GM23338 (cell line): ENCODE data around the gene RAD51C. TPM values are rescaled to one million over a fixed set of nuclear protein-coding genes. Genes with fewer than 3 reads are reported as not detected.

Source experiments
- ATAC-seq: fragments of 200-7000 bp; cut with Tn5 transposase; 3 replicates; pipeline ENCODE4 v1.9.1; 2020
- DNase-seq: peaks from one replicate; pipeline ENCODE4 v3.0.0-alpha.2; 2015; ENCODE audit warnings: low spot score
- H2AFZ ChIP-seq: fragments of 200-600 bp; sonication (generic); 2 replicates; pipeline ENCODE4 v1.8.0; 2016; ENCODE audit warnings: antibody characterized with exemption, mild to moderate bottlenecking, moderate library complexity
- H3F3A ChIP-seq: fragments of 200-600 bp; sonication (generic); replicated peaks from 2 replicates; pipeline ENCODE4 v1.8.0; 2017; ENCODE audit warnings: antibody characterized with exemption, mixed run types, low read depth
- H3K27ac ChIP-seq: fragments of 200-600 bp; sonication (generic); 2 replicates; pipeline ENCODE4 v1.6.1; 2016; ENCODE audit warnings: low read depth
- H3K27me3 ChIP-seq: fragments of 200-600 bp; sonication (generic); 2 replicates; pipeline ENCODE4 v1.8.0; 2016; ENCODE audit warnings: mild to moderate bottlenecking, mixed run types, moderate library complexity; ENCODE audit not compliant: insufficient read depth
- H3K36me3 ChIP-seq: fragments of 200-600 bp; sonication (generic); 2 replicates; pipeline ENCODE4 v1.8.0; 2016; ENCODE audit warnings: mild to moderate bottlenecking; ENCODE audit not compliant: insufficient read depth
- H3K4me1 ChIP-seq: fragments of 200-600 bp; sonication (generic); 2 replicates; pipeline ENCODE4 v1.8.0; 2016; ENCODE audit warnings: mild to moderate bottlenecking, moderate library complexity; ENCODE audit not compliant: insufficient read depth
- H3K4me2 ChIP-seq: fragments of 200-600 bp; sonication (generic); 2 replicates; pipeline ENCODE4 v1.7.1; 2017; ENCODE audit warnings: mixed run types
- H3K4me3 ChIP-seq: fragments of 200-600 bp; sonication (generic); 2 replicates; pipeline ENCODE4 v1.6.1; 2016; ENCODE audit warnings: mixed run types
- H3K79me2 ChIP-seq: fragments of 200-600 bp; sonication (generic); replicated peaks from 2 replicates; pipeline ENCODE4 v1.8.0; 2017; ENCODE audit warnings: mild to moderate bottlenecking; ENCODE audit not compliant: insufficient read depth
- H3K9me2 ChIP-seq: fragments of 200-600 bp; sonication (generic); 2 replicates; pipeline ENCODE4 v1.8.0; 2017; ENCODE audit not compliant: insufficient read depth
- H4K20me1 ChIP-seq: fragments of 200-600 bp; sonication (generic); replicated peaks from 2 replicates; pipeline ENCODE4 v1.8.0; 2017; ENCODE audit warnings: mild to moderate bottlenecking; ENCODE audit not compliant: insufficient read depth
- H3K27ac Mint-ChIP-seq: 2 replicates; pipeline ENCODE4 v1.8.0; 2020; ENCODE audit warnings: inconsistent platforms, mild to moderate bottlenecking, moderate library complexity, mixed read lengths
- H3K27me3 Mint-ChIP-seq: 3 replicates; pipeline ENCODE4 v1.8.0; 2022; ENCODE audit warnings: low read depth, mild to moderate bottlenecking, moderate library complexity, mixed read lengths, inconsistent platforms; ENCODE audit not compliant: insufficient read depth, poor library complexity
- H3K36me3 Mint-ChIP-seq: 3 replicates; pipeline ENCODE4 v1.8.0; 2021; ENCODE audit warnings: low read depth, mild to moderate bottlenecking, inconsistent platforms, moderate library complexity, mixed read lengths
- H3K4me1 Mint-ChIP-seq: 3 replicates; pipeline ENCODE4 v1.8.0; 2020; ENCODE audit warnings: mild to moderate bottlenecking, inconsistent platforms, mixed read lengths
- H3K4me3 Mint-ChIP-seq: 3 replicates; pipeline ENCODE4 v1.8.0; 2021; ENCODE audit warnings: moderate library complexity, mild to moderate bottlenecking, inconsistent platforms, mixed read lengths
- H3K9me3 Mint-ChIP-seq: 3 replicates; pipeline ENCODE4 v1.8.0; 2020; ENCODE audit warnings: moderate library complexity, mild to moderate bottlenecking, inconsistent platforms, mixed read lengths
- CREB1 ChIP-seq: fragments of 250-450 bp; sonication (Bioruptor Pico); IDR thresholded peaks from 2 replicates; pipeline ENCODE4 v1.5.0; 2020; ENCODE audit warnings: low read depth, mild to moderate bottlenecking, moderate library complexity
- EZH2 ChIP-seq: fragments of 200-600 bp; sonication (generic); IDR thresholded peaks from one replicate; pipeline ENCODE4 v1.8.0; 2017; ENCODE audit warnings: antibody characterized with exemption, mild to moderate bottlenecking, low read depth; ENCODE audit not compliant: unreplicated experiment
- EZH2phosphoT487 ChIP-seq: fragments of 200-600 bp; sonication (generic); IDR thresholded peaks from one replicate; pipeline ENCODE4 v1.8.1; 2018; ENCODE audit warnings: antibody characterized with exemption; ENCODE audit not compliant: unreplicated experiment
- JUNB ChIP-seq: IDR thresholded peaks from one replicate; pipeline ENCODE4 v1.6.1; 2016; ENCODE audit warnings: antibody characterized with exemption; ENCODE audit not compliant: unreplicated experiment
- NANOG ChIP-seq: IDR thresholded peaks from 2 replicates; pipeline ENCODE4 v1.6.1; 2016; ENCODE audit warnings: antibody characterized with exemption, borderline replicate concordance
- POLR2AphosphoS5 ChIP-seq: IDR thresholded peaks from 2 replicates; pipeline ENCODE4 v1.6.1; 2016; ENCODE audit warnings: antibody characterized with exemption, low read depth
- REST ChIP-seq: IDR thresholded peaks from one replicate; pipeline ENCODE4 v1.6.1; 2018; ENCODE audit warnings: antibody characterized with exemption; ENCODE audit not compliant: unreplicated experiment
- STAT1 ChIP-seq: IDR thresholded peaks from one replicate; pipeline ENCODE4 v1.6.1; 2016; ENCODE audit warnings: antibody characterized with exemption; ENCODE audit not compliant: unreplicated experiment
- ZNF114 ChIP-seq: fragments of 250-450 bp; sonication (Bioruptor Pico); IDR thresholded peaks from 2 replicates; pipeline ENCODE4 v1.5.0; 2020; ENCODE audit warnings: mild to moderate bottlenecking, moderate library complexity
- ZNF331 ChIP-seq: fragments of 250-450 bp; sonication (Bioruptor Pico); IDR thresholded peaks from 2 replicates; pipeline ENCODE4 v1.5.0; 2020; ENCODE audit warnings: low read depth, mild to moderate bottlenecking, moderate library complexity
- ZNF462 ChIP-seq: fragments of 250-450 bp; sonication (Bioruptor Pico); IDR thresholded peaks from 2 replicates; pipeline ENCODE4 v1.5.0; 2020; ENCODE audit warnings: mild to moderate bottlenecking, moderate library complexity
- polyA plus RNA-seq: library from polyadenylated mRNA; unstranded; fragments of >200 nt; fragmentation: Nextera tagmentation; extraction: Ambion mirVana; gene quantifications from 2 replicates; pipeline ENCODE4 v1.2.1, GENCODE V29; 2016
- total RNA-seq: library from RNA; depleted of rRNA; stranded (reverse); fragments of >200 nt; shearing (Covaris generic); gene quantifications from 2 replicates; pipeline ENCODE4 v1.2.3, GENCODE V29; 2014
- TF ChIP-seq, protein P1 (sequence below), 2 experiments: fragments of 200-600 bp in 1 of 2; sonication (generic) in 1 of 2; conservative IDR thresholded peaks; 2 replicates each; pipeline versions ENCODE4 v1.5.1 to v1.6.1; 2016 to 2017; ENCODE audit warnings: antibody characterized with exemption in 2 of 2, low read depth in 2 of 2, mild to moderate bottlenecking in 2 of 2, moderate library complexity in 1 of 2
- TF ChIP-seq, protein P2 (sequence below): IDR thresholded peaks from 2 replicates; pipeline ENCODE4 v1.6.1; 2016; ENCODE audit warnings: antibody characterized with exemption

The RAD51C gene
- total and polyA plus RNA-seq, 2 experiments from 2014 or later, result 9.3 to 33.6 TPM

- no peaks in the 10 kb centered on the region for H3K4me1 Mint-ChIP-seq
- no peak overlapping the region for H3K4me3 Mint-ChIP-seq
- Histone ChIP-seq H3K36me3 (no peaks in the 10 kb centered on the region), H3K4me3 (no peak overlapping the region), H3K27me3 (no peaks in the 10 kb centered on the region), H3K4me2 (no peak overlapping the region), H3K27ac (no peak overlapping the region), H3K79me2 (no peaks in the 10 kb centered on the region), H3K4me1 (no peaks in the 10 kb centered on the region), H2AFZ (no peak overlapping the region), H4K20me1 (no peaks in the 10 kb centered on the region), H3K9me2 (no peaks in the 10 kb centered on the region), H3F3A (no peaks in the 10 kb centered on the region)
- TF ChIP-seq ZNF331 (CRISPR knock-in tag), result no peak
- TF ChIP-seq, protein P1, sequence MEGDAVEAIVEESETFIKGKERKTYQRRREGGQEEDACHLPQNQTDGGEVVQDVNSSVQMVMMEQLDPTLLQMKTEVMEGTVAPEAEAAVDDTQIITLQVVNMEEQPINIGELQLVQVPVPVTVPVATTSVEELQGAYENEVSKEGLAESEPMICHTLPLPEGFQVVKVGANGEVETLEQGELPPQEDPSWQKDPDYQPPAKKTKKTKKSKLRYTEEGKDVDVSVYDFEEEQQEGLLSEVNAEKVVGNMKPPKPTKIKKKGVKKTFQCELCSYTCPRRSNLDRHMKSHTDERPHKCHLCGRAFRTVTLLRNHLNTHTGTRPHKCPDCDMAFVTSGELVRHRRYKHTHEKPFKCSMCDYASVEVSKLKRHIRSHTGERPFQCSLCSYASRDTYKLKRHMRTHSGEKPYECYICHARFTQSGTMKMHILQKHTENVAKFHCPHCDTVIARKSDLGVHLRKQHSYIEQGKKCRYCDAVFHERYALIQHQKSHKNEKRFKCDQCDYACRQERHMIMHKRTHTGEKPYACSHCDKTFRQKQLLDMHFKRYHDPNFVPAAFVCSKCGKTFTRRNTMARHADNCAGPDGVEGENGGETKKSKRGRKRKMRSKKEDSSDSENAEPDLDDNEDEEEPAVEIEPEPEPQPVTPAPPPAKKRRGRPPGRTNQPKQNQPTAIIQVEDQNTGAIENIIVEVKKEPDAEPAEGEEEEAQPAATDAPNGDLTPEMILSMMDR (conservative IDR thresholded peaks at IDR 0.05; ENCODE audit: low read depth in 2 of 2), result no peak
- no peak for TF ChIP-seq ZNF114 (CRISPR knock-in tag)
- no peak for TF ChIP-seq EZH2phosphoT487
- TF ChIP-seq REST, result no peak
- TF ChIP-seq POLR2AphosphoS5, result no peak
- TF ChIP-seq, protein P2, sequence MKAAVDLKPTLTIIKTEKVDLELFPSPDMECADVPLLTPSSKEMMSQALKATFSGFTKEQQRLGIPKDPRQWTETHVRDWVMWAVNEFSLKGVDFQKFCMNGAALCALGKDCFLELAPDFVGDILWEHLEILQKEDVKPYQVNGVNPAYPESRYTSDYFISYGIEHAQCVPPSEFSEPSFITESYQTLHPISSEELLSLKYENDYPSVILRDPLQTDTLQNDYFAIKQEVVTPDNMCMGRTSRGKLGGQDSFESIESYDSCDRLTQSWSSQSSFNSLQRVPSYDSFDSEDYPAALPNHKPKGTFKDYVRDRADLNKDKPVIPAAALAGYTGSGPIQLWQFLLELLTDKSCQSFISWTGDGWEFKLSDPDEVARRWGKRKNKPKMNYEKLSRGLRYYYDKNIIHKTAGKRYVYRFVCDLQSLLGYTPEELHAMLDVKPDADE, result no peak
- no peak for TF ChIP-seq JUNB
- TF ChIP-seq EZH2, result no peak
- TF ChIP-seq CREB1, result no peak
- TF ChIP-seq NANOG, result no peak
- TF ChIP-seq STAT1, result no peak
- no peak for TF ChIP-seq ZNF462
- peaks cover 3% of the 10 kb centered on the region for H3K27me3 Mint-ChIP-seq
- H3K9me3 Mint-ChIP-seq, result no peaks in the 10 kb centered on the region
- H3K36me3 Mint-ChIP-seq, result no peaks in the 10 kb centered on the region; the same call in 2 of the 3 replicates
- ATAC-seq, result no peak
- no peak overlapping the region for H3K27ac Mint-ChIP-seq
- DNase-seq, result no peak
Measured at GRCh38 chr17:58779446-58779845, 87.0 kb downstream of the RAD51C start.
